AG08395 (cell line): ENCODE measurements around the gene RABL3.
"Not testable (repeated sequence)": the region's sequence is repeated elsewhere in the genome, so short reads cannot be mapped to it uniquely, and the experiment has no call there.

Source experiments
- DNase-seq: peaks from one replicate; pipeline ENCODE4 v3.0.0; 2012; ENCODE audit warnings: mixed read lengths, low spot score

Gene RABL3

GRCh38 chr3:120743556-120744195 is 1.4 kb upstream of the RABL3 start:
- peak; percentile 20 for DNase-seq

- no peak for DNase-seq
These were observed 591 bp upstream of the RABL3 start for GRCh38 chr3:120742849-120743365.

GRCh38 chr3:120741837-120742197 is 499 bp downstream of the RABL3 start:
- DNase-seq = no peak

- no peak for DNase-seq
These were observed 996 bp downstream of the RABL3 start for GRCh38 chr3:120741320-120741719.

- not testable (repeated sequence) for DNase-seq
These were observed 4.3 kb downstream of the RABL3 start for GRCh38 chr3:120738006-120738405.

- no peak for DNase-seq
These were observed 11.5 kb downstream of the RABL3 start for GRCh38 chr3:120730576-120731542.

GRCh38 chr3:120726791-120727190 is 15.5 kb downstream of the RABL3 start:
- peak; percentile 21 for DNase-seq

GRCh38 chr3:120719167-120719834 is 23.0 kb downstream of the RABL3 start:
- DNase-seq = not testable (repeated sequence)

GRCh38 chr3:120713262-120713661 is 29.1 kb downstream of the RABL3 start:
- no peak for DNase-seq

GRCh38 chr3:120710369-120710768 is 31.9 kb downstream of the RABL3 start:
- DNase-seq = no peak

- no peak for DNase-seq
These were observed 33.9 kb downstream of the RABL3 start for GRCh38 chr3:120708408-120708807.

- DNase-seq = no peak
These were observed 35.4 kb downstream of the RABL3 start for GRCh38 chr3:120706950-120707349.

- DNase-seq = no peak
These were observed 36.3 kb downstream of the RABL3 start for GRCh38 chr3:120705884-120706582.

GRCh38 chr3:120699333-120699732 is 43.0 kb downstream of the RABL3 start:
- no peak for DNase-seq

- DNase-seq = peak; percentile 35
These were observed 48.7 kb downstream of the RABL3 start for GRCh38 chr3:120693439-120694171.

GRCh38 chr3:120689395-120689794 is 52.9 kb downstream of the RABL3 start:
- DNase-seq = no peak

- peak; percentile 55 for DNase-seq
These were observed 54.2 kb downstream of the RABL3 start for GRCh38 chr3:120688121-120688520.

- no peak for DNase-seq
These were observed 56.9 kb downstream of the RABL3 start for GRCh38 chr3:120685411-120685810.

- DNase-seq = no peak
These were observed 57.4 kb downstream of the RABL3 start for GRCh38 chr3:120684896-120685295.

GRCh38 chr3:120683671-120684301 is 58.5 kb downstream of the RABL3 start:
- no peak for DNase-seq

- no peak for DNase-seq
These were observed 59.1 kb downstream of the RABL3 start for GRCh38 chr3:120683213-120683612.
